Erythroblast (primary cell): ENCODE results near the gene ABR.

Source experiments
- DNase-seq, 2 experiments: peaks; one replicate each; lab custom pipeline; 2025; lab: John Stamatoyannopoulos, UW
- GATA1 ChIP-seq: IDR thresholded peaks from 2 replicates; pipeline ENCODE4 v1.6.1; 2011; ENCODE audit warnings: low read depth, mild to moderate bottlenecking, control low read depth, low read length, moderate library complexity
- POLR2A ChIP-seq: IDR thresholded peaks from 2 replicates; pipeline ENCODE4 v1.6.1; 2011; ENCODE audit warnings: mild to moderate bottlenecking, low read length

The ABR gene

GRCh38 chr17:1173432-1174262, 6.1 kb downstream of the ABR start:
- no peak for DNase-seq
- TF ChIP-seq GATA1 (no peak), POLR2A (no peak)

GRCh38 chr17:1171953-1172352, 7.8 kb downstream of the ABR start:
- DNase-seq, result no peak
- TF ChIP-seq GATA1, result no peak
- TF ChIP-seq POLR2A, result no peak

- TF ChIP-seq GATA1 (no peak), POLR2A (no peak)
- no peak for DNase-seq
Observed at GRCh38 chr17:1170739-1171138, 9.0 kb downstream of the ABR start.

GRCh38 chr17:1169929-1170312, 9.9 kb downstream of the ABR start:
- DNase-seq, result no peak
- no peak for TF ChIP-seq POLR2A
- no peak for TF ChIP-seq GATA1

- DNase-seq, result no peak
- TF ChIP-seq POLR2A, result no peak
- no peak for TF ChIP-seq GATA1
Observed at GRCh38 chr17:1169221-1169928, 10.4 kb downstream of the ABR start.

- DNase-seq, result no peak
- no peak for TF ChIP-seq POLR2A
- no peak for TF ChIP-seq GATA1
Observed at GRCh38 chr17:1168533-1169220, 11.1 kb downstream of the ABR start.

- no peak for DNase-seq
- TF ChIP-seq POLR2A (no peak), GATA1 (no peak)
Observed at GRCh38 chr17:1166276-1166675, 13.5 kb downstream of the ABR start.

- TF ChIP-seq POLR2A (no peak), GATA1 (no peak)
- no peak for DNase-seq
Observed at GRCh38 chr17:1165836-1166235, 13.9 kb downstream of the ABR start.

- no peak for TF ChIP-seq POLR2A
- no peak for TF ChIP-seq GATA1
- DNase-seq, result no peak
Observed at GRCh38 chr17:1164935-1165556, 14.7 kb downstream of the ABR start.

- no peak for DNase-seq
- no peak for TF ChIP-seq GATA1
- no peak for TF ChIP-seq POLR2A
Observed at GRCh38 chr17:1162116-1162855, 17.5 kb downstream of the ABR start.

- TF ChIP-seq GATA1, result no peak
- TF ChIP-seq POLR2A, result no peak
- no peak for DNase-seq
Observed at GRCh38 chr17:1160591-1161390, 19.0 kb downstream of the ABR start.

GRCh38 chr17:1159431-1160180, 20.2 kb downstream of the ABR start:
- TF ChIP-seq GATA1, result no peak
- no peak for TF ChIP-seq POLR2A
- no peak for DNase-seq
